HuH-7 (cell line): ENCODE data around the gene BOD1L1.

Source experiments
- DNase-seq: peaks from one replicate; pipeline ENCODE4 v3.0.0; 2011; ENCODE audit warnings: low spot score

Gene BOD1L1

DNA sequence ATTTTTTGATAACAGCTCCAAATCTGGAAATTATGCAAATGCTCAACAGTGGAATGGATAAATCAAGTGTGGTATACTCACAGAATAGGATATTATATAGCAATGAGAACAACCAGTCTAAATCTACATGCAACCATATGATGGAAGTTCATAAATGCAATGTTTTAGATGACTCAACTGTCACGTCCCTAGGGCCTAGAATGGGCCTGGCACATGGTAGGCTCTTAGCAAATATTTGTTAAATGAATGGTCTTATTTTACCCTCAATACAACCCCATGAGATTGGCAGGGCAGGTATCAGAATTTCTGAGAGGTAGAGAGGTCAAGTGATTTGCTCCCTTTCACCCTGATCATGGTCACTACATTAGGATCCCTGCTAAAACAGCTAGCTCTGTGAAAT, 68.6 kb downstream of the BOD1L1 start:
- no peak for DNase-seq

DNA sequence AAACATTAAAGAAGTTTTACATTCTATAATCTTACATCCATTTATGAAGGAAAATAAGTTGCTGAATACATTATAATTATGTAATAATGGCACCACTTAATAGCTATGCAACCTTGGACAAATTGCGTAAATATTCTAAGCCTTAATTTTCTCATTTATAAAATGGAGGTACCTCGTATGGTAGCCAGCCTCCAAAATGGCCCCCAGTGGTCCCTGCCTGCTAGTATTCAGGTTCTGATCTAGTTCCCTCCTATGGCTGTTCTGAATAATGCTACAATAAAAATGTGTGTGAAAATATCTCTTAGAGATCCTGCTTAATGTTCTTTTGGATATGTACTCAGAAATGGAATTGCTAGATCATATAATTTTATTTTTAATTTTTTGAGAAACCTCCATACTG, 72.2 kb downstream of the BOD1L1 start:
- DNase-seq: no peak

DNA sequence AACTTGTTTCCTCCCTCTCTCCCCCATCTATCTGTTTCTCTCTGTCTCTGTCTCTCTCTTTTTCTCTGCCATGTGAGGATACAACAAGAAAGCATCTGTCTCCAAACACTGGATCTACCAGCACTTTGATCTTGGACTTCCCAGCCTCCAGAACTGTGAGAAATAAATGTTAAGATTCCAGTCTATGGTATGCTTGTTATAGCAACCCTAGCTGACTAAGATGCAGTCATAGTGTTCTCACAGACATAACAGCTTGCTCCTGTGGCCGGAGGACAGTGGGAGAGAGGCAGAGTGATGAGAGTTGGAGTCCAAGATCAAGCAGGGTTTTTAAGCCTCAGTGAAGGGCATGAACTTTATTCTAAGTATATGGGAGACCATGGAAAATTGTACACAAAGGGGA, 74.4 kb downstream of the BOD1L1 start:
- no peak for DNase-seq

DNA sequence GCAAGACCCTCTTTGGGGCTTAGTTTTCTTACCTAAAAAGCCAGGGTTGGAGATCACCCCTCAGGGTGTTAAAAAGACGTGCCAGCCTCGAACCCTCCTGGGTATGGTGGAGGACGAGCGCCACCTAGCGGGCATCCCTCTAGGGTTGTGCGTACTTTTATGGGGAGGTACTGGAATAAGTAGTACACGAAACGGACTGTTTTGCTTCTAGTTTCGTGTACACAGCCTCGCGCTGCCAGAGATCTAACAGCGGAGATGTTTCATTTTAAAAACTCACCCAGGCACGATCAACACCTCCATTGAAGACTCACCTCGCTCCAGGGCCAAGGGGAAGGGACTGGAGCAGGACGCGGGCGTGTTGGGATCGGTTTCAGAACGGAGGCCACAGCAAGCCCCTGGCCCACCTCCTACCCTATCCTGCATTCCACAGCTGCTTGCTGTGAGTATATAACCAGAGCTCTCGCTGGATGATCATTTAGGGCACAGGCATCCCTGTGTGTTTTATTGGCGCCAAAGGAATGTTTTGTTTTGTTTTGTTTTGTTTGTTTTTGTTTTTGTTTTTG, 78.5 kb downstream of the BOD1L1 start:
- peak; percentile 93 for DNase-seq

DNA sequence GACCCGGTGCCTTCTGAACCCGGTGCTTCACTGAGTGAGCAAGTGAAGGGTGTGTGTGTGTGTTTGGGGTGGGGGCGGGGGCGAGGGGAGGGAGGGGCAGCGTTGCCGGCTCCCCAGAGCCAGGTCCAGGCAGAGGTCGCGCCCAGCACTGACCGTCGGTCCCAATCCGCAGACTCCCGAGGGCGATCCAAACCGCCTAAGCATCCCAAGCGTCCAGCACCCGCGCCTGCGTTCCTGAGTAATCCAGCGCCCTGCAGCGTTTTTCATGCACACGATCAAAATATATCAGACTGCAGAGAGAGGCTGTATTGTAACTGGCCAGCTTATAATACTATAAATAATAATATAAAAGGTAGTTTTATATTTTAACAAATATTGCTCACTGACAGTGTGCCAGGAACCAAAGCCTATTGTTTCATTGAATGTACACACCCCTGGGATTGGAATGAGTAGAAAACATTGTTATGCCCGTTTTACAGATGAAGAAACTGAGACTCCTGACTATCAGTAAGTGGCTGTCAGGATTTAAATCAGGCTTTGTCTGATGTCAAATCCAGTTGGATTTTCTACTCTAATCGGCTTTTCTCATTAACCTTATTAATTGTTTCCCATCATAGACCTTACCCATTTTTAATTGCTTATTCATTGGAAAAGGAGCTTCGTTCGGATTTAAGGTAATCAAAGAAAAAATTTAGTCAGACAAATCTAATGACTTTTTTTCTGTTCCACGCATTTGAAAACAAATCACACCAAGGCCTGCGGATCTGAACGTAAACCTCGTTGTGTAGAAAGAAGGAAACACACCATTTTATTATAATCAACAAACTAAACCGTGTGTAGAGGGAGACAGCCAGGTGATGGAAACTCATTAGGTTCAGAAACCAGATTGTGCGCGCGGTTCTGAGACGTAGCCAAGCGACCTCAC, 79.2 kb downstream of the BOD1L1 start:
- DNase-seq: peak; percentile 53

DNA sequence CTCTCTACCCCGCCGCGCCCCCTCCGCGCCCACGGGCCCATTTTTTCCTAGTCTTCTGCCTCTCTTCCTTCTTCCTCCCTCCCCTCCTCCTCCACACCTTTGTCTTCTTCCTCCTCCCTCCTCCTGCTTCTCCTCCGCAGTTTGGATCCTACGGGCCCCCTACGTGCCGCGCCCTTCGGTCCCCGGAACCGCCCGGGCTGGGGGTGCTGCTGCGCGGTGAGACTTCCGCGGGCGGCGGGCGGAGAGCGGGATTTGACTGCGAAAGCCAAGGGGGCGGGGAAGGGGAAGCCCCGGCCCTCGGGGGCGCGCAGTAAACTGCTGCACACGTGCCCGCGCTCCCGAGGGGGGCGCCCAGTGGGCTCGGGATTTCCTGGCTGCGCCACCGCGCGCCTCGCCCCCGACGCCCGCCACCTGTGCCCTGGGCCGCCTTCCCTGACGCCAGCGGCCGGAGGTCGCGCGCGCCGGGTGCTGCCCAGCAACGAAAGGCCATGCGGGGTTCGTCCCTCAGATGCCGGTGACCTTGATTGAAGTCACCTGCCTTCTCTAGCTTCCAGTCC, 80.0 kb downstream of the BOD1L1 start:
- DNase-seq: peak; percentile 79

DNA sequence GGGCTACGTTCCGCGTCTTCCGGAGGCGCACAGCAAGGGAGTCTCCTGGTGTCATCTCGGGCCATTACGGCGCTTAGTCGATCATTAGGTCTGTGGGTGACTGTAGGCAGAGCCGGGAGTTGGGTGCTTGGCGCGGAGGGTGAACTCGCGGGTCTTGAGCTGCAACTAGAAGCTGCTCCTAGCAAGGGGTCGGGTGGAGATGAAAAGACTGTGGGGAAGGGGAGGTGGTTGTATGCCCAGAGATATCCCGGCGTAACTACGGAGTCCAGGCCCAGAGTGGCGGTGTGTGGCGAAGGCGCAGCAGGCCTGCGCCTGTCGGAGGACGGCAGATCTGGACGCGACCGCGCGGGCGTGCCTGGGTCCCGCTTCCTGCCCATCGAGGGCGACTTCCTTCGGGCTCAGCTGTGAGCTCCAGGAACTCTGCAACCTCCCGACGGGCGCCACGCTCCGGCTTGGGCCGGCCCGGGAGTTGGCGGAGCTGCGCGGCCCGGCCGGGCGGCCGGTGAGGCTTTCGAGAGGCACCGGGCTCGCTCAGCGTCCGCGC, 80.5 kb downstream of the BOD1L1 start:
- DNase-seq: peak; percentile 40

DNA sequence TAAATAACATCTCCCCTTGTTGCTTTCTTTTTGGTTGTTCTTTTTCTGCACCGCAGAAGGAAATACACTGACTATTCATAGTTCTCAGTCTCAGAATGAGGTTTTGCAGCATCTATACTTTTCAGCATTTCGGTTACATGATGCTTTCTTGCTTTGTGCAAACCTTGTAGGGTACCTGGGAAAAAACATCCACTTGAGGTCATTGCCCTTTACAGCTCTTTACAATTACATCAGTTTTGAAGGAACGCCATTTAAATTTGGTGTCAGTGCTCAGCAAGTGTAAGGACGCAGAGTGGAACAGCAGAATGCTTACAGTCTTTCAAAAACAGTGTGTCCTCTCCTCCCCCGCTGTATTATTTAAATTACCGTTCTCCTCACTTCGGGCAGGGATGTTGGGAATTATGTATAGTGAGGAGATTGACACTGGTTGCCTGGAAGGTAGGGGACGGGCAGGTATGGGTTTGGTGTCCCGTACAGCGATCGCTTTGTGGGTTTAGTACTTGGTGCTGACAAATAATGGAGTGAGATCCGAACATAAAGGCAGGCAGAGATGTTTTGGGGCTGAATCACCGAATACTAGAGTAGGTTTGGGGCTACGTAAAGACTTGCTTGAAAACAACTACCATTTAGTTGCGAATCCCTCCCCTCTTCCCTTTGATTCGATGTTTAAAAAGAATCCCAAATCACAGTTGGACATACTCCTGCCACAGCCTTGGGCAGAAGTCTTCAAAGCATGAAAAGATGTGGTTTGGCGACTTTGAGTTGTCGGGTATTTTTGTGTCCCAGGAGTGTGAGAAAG, 81.2 kb downstream of the BOD1L1 start:
- DNase-seq: peak; percentile 8

DNA sequence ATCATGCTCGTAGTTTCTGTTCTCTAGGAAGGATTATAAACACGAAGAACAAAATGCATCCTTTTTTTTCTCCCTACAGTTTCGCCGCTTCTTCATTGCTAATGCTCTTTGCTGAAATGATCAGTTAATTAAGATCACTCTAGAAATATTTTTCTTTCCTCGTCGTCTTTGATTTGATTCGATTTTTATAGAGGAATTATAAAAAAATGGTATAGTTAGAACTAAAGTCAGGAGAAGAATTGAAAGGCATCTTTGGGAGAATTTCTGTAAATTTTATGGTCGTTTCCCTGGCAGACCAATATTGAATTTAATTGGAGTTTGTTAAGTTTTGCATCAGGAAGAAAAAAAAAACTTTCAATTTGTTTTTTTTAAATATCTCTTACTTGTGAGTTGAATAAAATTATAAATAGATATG, 82.1 kb downstream of the BOD1L1 start:
- no peak for DNase-seq

DNA sequence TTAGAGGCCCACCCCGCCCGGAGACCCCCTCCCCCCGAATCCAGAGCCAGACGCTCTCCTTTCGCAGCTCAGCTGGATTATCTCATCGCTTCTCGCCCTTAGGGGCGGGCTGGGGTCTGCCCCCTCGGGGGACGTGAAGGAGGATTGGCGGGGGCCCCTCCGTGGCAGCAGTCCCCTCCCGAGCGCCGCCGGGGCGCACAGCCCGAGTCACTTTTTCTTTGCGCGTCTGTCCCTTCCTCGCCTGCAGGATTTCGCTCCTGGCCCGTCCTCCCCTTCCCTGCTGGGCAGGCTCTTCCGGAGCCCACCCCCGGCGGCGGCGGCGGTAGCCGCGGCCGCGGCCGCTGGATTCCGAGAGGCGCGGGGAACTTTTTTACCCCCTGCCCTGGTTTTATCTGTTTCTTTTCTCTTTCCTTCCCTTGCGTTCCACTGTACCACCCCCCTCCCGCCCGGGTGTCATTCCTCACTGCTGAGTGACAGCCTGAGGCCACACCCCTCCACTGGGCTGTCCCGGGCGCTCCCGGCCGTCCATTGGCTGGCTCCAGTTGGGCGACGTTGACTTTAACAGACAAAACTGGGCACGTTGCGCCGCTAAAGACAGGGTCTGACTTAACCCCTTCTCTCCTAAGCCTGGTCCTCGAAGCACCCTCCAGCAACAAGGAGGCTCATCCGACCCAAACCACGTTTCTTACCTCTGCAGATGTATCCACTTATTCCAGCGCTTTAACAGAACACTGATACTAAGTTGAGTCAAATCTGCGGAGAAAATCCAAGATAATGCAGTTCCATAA, 82.7 kb downstream of the BOD1L1 start:
- peak; percentile 99 for DNase-seq

DNA sequence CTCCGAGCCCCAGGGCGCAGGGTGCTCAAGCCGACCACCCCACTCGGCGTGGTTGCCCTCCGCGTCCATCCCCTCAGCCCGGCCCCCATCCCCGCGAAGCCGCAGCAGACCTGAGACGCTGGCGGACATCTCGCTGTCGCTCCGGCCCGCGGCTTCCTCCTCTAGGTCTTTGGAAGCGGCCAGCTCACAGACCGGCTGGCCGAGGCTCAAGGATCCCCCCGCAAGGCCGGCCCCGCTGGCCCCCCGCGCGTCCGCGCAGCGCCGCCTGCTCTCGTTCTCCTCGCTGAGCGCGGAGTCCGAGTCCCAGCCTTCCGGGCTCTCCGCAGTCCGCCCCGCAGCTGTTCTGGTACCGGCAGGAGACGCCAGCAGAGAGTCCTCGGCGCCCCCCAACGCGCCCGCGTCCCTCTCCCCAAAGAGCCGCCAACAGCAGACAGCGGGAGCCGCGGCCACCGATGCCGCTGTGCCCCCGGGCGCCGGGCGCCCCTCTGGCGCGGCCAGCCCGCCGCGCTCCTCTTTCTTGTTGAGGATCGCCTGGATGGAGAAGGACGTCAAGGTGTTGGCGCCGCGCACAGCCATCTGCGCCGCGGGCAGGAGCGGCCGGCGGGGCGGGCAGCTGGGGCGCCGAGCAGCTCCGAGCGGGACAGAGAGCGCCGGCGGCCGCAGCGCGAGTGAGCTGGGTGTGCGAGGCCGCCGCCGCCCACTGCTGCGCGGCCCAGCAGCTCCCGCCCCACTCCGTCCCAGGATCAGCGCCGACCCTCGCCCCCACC, 83.5 kb downstream of the BOD1L1 start, which contains the start of gene NKX3-2:
NKX3-2 (minus strand) TSS at position 670 of the 767 bp plus-strand sequence; CDS start at position 576, 94 bp downstream.
- peak; percentile 60 for DNase-seq

DNA sequence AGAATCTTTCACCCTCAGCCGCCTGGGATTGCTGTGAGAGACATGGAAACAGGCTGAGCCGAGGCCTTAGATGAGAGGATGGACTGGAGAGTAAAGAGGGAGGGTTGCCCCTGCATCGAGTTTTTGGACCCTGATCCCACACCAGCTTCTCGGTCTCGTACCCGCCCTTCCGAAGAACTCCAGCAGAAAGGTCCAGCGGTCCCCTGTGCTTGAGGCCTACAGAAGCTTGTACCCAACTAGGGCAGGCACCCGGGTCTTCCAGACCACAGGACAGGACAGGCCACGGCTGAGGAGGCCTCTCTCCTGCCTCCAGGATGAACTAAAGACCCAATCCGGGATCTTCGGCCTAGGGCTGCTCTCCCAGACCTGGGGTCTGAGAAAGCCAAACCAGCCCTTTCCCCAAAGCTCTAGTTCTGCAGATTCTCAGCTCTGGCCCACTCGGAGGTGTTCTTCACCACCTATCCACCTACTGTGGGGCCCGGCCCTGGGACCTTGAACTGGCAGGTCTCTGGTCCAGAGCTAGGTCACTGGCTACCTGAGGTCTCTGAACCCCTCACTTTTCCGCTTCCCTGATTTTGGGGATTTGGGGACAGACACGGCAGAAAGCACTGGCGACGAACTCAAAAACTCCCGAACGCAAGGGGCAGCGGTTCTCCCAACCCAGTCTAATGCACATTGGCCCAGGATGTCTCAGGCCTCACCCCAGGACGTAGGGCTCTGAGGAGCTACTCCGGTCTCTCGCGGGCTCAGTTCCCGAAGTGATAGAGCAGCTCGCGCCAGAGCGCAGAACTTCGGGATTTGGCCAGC, 84.3 kb downstream of the BOD1L1 start:
- DNase-seq: peak; percentile 38

DNA sequence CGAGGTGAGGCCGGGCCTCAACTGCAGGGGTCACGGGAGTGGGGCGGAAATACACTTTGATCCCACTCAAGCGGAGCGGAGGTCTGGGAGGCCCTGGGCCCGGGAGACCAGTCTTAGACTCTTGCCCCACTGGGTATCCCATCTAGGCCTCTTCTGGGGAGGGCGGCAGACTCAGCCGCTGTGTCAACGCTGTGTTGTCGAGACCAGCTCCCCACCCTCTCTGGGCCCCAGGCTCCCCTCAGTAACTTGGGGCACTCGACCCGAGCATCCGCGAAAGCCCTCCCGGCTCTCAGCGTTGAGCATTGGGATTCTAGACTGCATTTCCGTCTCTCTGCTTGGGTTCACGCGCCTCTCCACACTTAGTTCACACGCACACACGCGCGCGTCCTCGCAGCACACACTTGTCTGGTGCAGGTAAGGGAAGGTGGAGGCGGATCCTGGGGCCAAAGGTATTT, 84.9 kb downstream of the BOD1L1 start:
- DNase-seq: peak; percentile 8

DNA sequence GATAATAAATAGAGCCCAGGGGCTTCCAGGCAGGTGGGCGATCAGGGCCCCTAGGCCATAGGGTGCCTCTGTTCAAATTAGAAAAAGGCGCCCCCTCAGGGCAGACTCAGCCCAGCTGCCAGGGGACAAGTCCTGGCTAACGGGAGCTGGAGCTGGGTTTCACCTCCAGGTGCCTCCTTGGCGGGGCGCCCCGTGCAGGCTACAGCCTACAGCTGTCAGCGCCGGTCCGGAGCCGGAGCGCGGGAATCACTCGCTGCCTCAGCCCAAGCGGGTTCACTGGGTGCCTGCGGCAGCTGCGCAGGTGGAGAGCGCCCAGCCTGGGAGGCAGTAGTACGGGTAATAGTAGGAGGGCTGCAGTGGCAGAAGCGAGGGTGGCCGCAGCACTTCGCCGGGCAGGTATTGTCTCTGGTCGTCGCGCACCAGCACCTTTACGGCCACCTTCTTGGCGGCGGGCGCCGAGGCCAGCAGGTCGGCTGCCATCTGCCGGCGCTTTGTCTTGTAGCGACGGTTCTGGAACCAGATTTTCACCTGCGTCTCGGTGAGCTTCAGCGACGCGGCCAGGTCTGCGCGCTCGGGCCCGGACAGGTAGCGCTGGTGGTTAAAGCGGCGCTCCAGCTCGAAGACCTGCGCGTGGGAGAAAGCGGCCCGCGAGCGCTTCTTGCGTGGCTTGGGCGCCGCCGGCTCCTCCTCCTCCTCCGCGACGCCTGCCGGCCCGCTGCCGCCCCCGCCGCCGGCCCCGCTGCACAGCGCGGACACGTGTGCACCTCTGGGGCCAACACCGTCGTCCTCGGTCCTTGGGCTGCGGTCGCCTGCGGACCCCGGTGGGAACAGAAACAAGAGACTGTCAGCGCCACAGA, 85.6 kb downstream of the BOD1L1 start:
- DNase-seq: peak; percentile 25

DNA sequence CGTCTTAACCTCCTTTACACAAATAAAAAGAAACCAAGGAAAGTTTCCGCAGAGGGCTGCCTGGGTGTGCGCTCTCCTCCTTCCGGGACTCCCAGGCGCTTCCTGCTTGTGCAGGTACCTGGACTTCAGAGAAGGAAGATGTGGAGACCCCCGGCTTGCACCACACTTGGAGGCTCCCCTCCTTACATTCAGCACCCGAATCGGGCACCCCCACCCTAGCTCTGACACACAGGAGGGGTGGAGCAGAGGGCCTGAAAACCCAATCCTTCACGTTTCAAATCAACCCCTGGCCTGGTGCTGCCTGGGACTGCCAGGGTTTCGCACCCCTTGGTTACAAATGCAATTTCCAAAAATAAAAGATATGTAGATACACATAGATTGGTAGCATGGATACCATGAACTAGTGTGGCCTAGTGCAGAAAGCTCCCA, 86.3 kb downstream of the BOD1L1 start:
- DNase-seq: peak; percentile 14

DNA sequence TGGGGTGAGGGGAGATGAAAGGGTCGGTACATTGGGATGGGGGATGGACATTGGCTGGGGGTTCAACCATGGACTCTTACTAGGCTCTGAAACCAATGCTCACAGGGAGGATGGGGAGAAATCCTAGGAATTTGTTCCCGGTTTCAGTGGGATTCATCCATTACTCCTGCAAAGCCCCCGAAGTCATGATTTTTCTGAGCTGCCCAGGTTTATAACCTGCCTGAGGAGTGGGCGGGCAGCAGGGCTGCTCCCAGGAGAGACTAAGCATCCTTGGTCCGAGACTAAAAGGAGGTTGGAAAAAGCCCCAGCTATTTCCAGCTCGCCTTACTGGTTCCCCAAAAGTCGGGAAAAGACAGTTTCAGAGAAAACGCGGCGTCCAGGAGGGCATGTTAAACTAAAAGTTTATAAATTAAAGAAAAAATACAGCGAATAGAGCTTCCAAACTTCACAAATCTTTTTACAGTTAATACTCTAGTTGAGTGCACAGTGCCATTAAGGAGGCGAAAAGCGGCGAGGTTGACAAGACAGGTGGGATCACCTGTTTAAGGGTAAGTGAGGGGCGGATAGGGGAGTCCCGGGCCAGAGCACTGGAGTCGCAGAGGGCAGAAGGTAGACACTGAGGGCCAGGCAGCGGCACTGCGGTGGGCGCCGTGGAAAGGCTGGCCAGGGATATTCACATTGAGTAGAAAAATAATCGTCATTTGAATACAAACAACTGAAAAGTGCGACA, 86.9 kb downstream of the BOD1L1 start:
- DNase-seq: peak; percentile 16

DNA sequence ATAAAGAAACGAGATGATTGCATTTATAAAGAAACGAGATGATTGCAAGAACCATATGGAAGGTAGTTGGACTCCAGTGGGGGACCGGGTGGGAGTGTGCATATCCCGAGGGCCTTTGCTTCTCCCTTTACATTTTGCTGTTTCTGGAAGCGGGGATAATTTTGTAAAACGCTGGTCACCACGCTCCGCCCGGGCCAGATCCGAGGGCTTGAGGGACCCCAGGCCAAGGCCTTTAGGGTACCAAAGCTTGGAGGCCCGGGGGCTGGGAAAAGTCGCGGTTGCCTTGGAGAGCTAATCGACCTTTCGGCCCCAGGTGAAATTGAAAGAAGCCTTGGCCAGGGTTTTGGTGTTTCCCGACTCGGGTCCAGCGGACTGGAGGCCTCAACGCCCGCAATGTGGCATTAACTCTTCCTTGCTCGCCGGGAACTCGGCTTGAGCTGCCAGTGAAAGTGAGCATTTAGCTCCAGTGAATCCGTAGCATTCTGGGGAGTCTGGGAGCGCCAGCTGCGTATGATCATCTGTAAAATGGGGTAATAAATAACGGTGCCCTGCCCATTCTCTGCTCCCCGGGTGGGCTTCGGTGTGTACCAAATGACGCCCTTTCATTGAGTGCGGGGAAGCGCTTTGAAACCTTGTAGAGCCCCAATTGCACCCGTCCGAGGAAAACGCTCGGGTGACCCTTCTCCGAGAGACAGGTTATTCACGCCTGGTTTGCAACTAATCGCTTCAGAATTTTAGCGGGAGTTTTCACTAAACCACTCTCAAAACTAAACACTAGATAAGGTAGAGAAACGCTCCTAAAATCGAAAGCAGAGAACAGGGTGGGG, 87.7 kb downstream of the BOD1L1 start:
- no peak for DNase-seq
